Tibial artery (tissue), 4 donors: ENCODE data around the gene GTF3C1.
A peak's percentile ranks its signal among the peaks of the same experiment; 100 is the strongest.
"Not testable (repeated sequence)": the region's sequence is repeated elsewhere in the genome, so short reads cannot be mapped to it uniquely, and the experiment has no call there.

Source experiments
- DNase-seq, 2 donors: peaks; one replicate each; pipeline ENCODE4 v3.0.0-alpha.2; 2019
- H3K27ac ChIP-seq, 2 donors: fragments of 200-600 bp; sonication (generic) in 1 of 2; 1 replicate in 1 of 2; 2 replicates in 1 of 2; pipeline ENCODE4 v1.5.1; 2018 to 2019; ENCODE audit warnings: mild to moderate bottlenecking in 1 of 2
- H3K27me3 ChIP-seq, 2 donors: fragments of 200-600 bp; sonication (generic) in 1 of 2; one replicate each; pipeline versions ENCODE4 v1.5.1 to v1.6.0; 2016 to 2019
- H3K36me3 ChIP-seq, 3 donors: fragments of 200-600 bp; sonication (generic) in 2 of 3; one replicate each; pipeline ENCODE4 v1.5.1; 2016 to 2019; ENCODE audit warnings: mild to moderate bottlenecking in 2 of 3
- H3K4me1 ChIP-seq, 4 donors: fragments of 200-600 bp; sonication (generic) in 2 of 4; 1 replicate in 3 of 4; 2 replicates in 1 of 4; pipeline ENCODE4 v1.5.1; 2016 to 2019
- H3K4me3 ChIP-seq, 2 donors: fragments of 200-600 bp; sonication (generic) in 1 of 2; 1 replicate in 1 of 2; 2 replicates in 1 of 2; pipeline ENCODE4 v1.5.1; 2018 to 2019; ENCODE audit warnings: mild to moderate bottlenecking in 2 of 2
- H3K9me3 ChIP-seq, 3 donors: fragments of 200-600 bp; sonication (generic) in 1 of 3; one replicate each; pipeline ENCODE4 v1.5.1; 2016 to 2019
- CTCF ChIP-seq, 2 experiments: fragments of 200-600 bp in 1 of 2; fragments of 450-650 bp in 1 of 2; IDR thresholded peaks; one replicate each; pipeline ENCODE4 v1.5.1; 2017 to 2019; ENCODE audit warnings: antibody characterized with exemption in 2 of 2, mild to moderate bottlenecking in 1 of 2, moderate library complexity in 1 of 2
- intact Hi-C: fragments of 100-400 bp; cut with DNase I; formaldehyde crosslinking; loops from one replicate; pipeline ENCODE4 v1.15.0; 2023; ENCODE audit warnings: low total_unique reads

Gene GTF3C1

DNA sequence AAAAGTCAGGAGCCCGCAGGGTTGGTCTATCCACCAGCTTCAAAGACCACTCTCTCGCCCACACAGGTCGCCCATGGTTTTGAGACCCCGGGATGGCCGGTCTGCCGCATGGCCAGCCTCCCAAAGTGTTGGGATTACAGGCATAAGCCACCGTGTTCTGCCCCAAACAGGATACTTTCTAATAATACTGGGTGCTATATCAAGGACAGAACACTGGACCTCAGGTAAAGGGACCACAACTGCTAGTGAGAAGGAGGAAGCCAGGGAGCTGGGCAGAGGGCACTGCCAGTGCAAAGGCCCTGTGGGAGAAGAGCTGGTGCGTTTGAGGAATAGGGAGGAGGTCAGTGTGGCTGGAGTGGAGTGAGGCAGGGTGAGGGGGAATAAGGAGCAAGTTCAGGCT, 113.6 kb downstream of the GTF3C1 start:
- H3K9me3 ChIP-seq: no peaks in the 10 kb centered on the region
- no peak overlapping the region for H3K27ac ChIP-seq
- DNase-seq: peak in 1 of 2 donors; percentile 37
- TF ChIP-seq CTCF (IDR thresholded peaks at IDR 0.05): no peak
- peaks cover 0 to 9% of the 10 kb centered on the region in 2 donors for H3K27me3 ChIP-seq
- no peaks in the 10 kb centered on the region for H3K36me3 ChIP-seq
- no peaks in the 10 kb centered on the region for H3K4me1 ChIP-seq
- intact Hi-C loops: no loop called here
- H3K4me3 ChIP-seq: no peak overlapping the region

DNA sequence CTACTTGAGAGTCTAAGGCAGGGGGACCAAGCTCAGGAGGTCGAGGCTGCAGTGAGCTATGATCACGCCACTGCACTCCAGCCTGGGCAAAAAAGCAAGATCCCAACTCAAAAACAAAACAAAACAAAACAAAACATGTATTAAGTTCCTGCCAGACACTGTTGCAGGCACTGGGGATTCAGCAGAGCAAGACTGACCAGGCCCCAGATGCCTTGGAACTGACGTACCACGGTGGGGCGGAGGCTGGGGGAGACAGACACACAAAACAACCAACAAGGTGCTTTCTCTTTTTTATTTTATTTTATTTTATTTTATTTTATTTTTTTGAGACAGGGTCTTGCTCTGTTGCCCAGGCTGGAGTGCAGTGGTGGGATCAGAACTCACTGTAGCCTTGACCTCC, 114.6 kb downstream of the GTF3C1 start:
- intact Hi-C loops, H3K4me3 ChIP-seq, H3K9me3 ChIP-seq, H3K27ac ChIP-seq, H3K36me3 ChIP-seq, H3K4me1 ChIP-seq: not testable (repeated sequence)
- H3K27me3 ChIP-seq: peaks cover 0 to 15% of the 10 kb centered on the region in 2 donors
- DNase-seq: peak in 1 of 2 donors; percentile 27

DNA sequence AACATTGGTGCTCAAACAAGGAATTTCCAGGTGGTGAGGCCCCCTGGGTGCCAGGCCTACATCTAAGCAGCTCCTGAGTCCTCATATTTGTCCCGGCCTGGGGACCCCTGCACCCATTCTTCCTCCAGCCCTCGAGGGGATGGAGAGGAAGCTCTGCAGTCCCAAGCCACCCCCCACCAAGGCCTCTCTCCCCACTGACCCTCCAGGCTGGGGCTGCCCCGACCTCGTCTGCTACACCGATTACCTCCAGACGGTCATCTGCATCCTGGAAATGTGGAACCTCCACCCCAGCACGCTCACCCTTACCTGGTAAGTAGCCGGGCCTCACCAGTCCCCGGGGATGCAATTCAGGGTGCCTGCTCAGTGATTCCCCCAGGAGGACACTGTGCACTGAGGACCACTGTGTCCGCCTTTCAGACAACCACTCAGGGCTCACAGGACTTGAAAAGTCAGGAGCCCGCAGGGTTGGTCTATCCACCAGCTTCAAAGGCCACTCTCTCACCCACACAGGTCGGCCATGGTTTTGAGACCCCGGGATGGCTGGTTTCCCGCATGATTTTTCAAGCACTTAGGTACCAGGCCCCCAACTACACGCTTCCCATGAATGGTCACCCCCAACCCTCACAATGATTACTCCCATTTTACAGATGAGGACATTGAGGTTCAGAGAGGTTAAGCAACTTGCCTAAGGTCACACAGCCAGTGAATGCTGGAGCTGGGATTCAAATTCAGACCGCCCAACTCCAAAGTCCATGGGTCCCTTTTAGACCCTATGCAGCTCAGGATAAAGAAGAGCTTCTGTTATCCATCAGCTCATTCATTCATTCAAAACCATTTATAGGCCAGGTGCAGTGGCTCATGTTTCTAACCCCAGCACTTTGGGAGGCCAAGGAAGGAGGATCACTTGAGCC, 115.3 kb downstream of the GTF3C1 start:
- Histone ChIP-seq H3K27me3 (peaks cover 0 to 16% of the 10 kb centered on the region in 2 donors), H3K4me1 (no peaks in the 10 kb centered on the region), H3K4me3 (no peak overlapping the region), H3K9me3 (no peaks in the 10 kb centered on the region), H3K36me3 (no peaks in the 10 kb centered on the region), H3K27ac (no peak overlapping the region)
- intact Hi-C loops: no loop called here
- DNase-seq: peak in 1 of 2 donors; percentile 55
- no peak for TF ChIP-seq CTCF (IDR thresholded peaks at IDR 0.05)

DNA sequence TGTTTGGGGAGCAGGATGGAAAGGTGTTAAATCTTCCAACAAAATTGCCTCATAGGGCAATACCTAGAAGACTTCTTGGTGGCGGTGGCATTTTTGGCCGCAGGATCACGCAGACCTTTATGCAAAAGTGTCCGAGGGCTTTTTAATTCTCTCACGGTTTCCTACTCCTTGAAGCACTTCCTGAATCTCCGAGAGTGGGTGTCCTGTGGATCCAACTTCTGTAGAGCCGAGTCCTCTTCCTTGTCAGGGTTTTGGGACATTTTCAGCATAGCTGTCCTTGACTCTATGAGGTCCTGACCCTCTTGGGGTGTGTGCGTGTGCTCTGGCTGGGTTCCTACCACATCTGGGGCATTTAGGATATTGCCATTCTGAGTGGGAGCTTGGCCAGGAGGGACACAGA, 116.1 kb downstream of the GTF3C1 start:
- no peaks in the 10 kb centered on the region for H3K9me3 ChIP-seq
- TF ChIP-seq CTCF (IDR thresholded peaks at IDR 0.05): no peak
- no peak overlapping the region for H3K4me3 ChIP-seq
- H3K27ac ChIP-seq: no peak overlapping the region
- intact Hi-C loops: no loop called here
- no peaks in the 10 kb centered on the region for H3K4me1 ChIP-seq
- no peaks in the 10 kb centered on the region for H3K36me3 ChIP-seq
- DNase-seq: peak in 1 of 2 donors; percentile 20
- peaks cover 0 to 19% of the 10 kb centered on the region in 2 donors for H3K27me3 ChIP-seq

DNA sequence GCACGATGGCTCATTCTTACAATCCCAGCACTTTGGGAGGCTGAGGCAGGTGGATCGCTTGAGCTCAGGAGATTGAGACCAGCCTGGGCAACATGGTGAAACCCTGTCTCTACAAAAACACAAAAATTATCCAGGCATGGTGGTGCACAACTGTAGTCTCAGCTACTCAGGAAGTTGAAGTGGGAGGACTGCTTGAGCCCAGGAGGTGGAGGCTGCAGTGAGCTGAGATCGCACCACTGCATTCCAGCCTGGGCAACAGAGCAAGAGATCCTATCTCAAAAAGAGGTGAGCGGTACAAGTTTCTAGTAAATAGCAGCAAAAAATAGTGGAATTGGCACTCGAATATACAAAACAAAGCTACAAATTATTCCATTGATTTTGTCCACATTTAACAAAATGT, 116.5 kb downstream of the GTF3C1 start:
- DNase-seq, H3K36me3 ChIP-seq, H3K4me1 ChIP-seq, H3K9me3 ChIP-seq, intact Hi-C loops, H3K27ac ChIP-seq, H3K4me3 ChIP-seq: not testable (repeated sequence)
- H3K27me3 ChIP-seq: peaks cover 0 to 21% of the 10 kb centered on the region in 2 donors

- intact Hi-C loops: no loop called here
- Histone ChIP-seq H3K36me3 (no peaks in the 10 kb centered on the region), H3K4me1 (no peaks in the 10 kb centered on the region), H3K9me3 (no peaks in the 10 kb centered on the region), H3K27me3 (peaks cover 0 to 22% of the 10 kb centered on the region in 2 donors), H3K27ac (no peak overlapping the region), H3K4me3 (no peak overlapping the region)
- no peak for TF ChIP-seq CTCF (IDR thresholded peaks at IDR 0.05)
- DNase-seq: peak in 1 of 2 donors; percentile 41
Observed at GRCh38 chr16:27432558-27432957, 117.2 kb downstream of the GTF3C1 start.
